Natural killer cell (primary cell): ENCODE data around the gene CLDN9. TPM values are rescaled to one million over a fixed set of nuclear protein-coding genes. Genes with fewer than 3 reads are reported as not detected.
A peak's percentile ranks its signal among the peaks of the same experiment; 100 is the strongest.

ENCODE experiments used
- ATAC-seq, 3 donors: fragments of 150-1000 bp in 2 of 3; fragments of 200-7000 bp in 1 of 3; cut with Tn5 transposase; 1 replicate in 1 of 3; 2 replicates in 2 of 3; pipeline ENCODE4 v1.10.0; 2021; ENCODE audit warnings: mild to moderate bottlenecking in 2 of 3, moderate library complexity in 2 of 3
- DNase-seq, 2 donors: peaks; one replicate each; pipeline versions ENCODE4 v3.0.0 to v3.0.0-alpha.2; 2013 to 2021; ENCODE audit warnings: mixed read lengths in 1 of 2
- H3K27ac ChIP-seq: one replicate; pipeline ENCODE4 v1.5.1; 2013; ENCODE audit warnings: mild to moderate bottlenecking, low read length
- H3K27me3 ChIP-seq: one replicate; pipeline ENCODE4 v1.6.1; 2013; ENCODE audit warnings: low read length; ENCODE audit not compliant: control insufficient read depth, insufficient read depth
- H3K36me3 ChIP-seq: one replicate; pipeline ENCODE4 v1.6.1; 2013; ENCODE audit warnings: low read length; ENCODE audit not compliant: control insufficient read depth, insufficient read depth
- H3K4me1 ChIP-seq: one replicate; pipeline ENCODE4 v1.6.1; 2013; ENCODE audit warnings: low read length; ENCODE audit not compliant: control insufficient read depth, insufficient read depth
- H3K4me3 ChIP-seq: one replicate; pipeline ENCODE4 v1.5.1; 2013; ENCODE audit warnings: low read length
- H3K9me3 ChIP-seq: one replicate; pipeline ENCODE4 v1.6.1; 2013; ENCODE audit warnings: low read length; ENCODE audit not compliant: control insufficient read depth, insufficient read depth
- H3K27ac Mint-ChIP-seq, 2 donors: one replicate each; pipeline ENCODE4 v1.8.0; 2022; ENCODE audit warnings: mild to moderate bottlenecking in 2 of 2, mixed read lengths in 2 of 2, moderate library complexity in 1 of 2
- H3K27me3 Mint-ChIP-seq, 2 donors: one replicate each; pipeline ENCODE4 v1.8.0; 2022; ENCODE audit warnings: low read depth in 2 of 2, mixed read lengths in 2 of 2
- H3K36me3 Mint-ChIP-seq: one replicate; pipeline ENCODE4 v1.8.0; 2022; ENCODE audit warnings: mixed read lengths
- H3K4me1 Mint-ChIP-seq, 2 donors: one replicate each; pipeline ENCODE4 v1.8.0; 2022; ENCODE audit warnings: mixed read lengths in 2 of 2
- H3K4me3 Mint-ChIP-seq: one replicate; pipeline ENCODE4 v1.8.0; 2022; ENCODE audit warnings: mild to moderate bottlenecking, moderate library complexity, mixed read lengths
- H3K9me3 Mint-ChIP-seq, 2 donors: one replicate each; pipeline ENCODE4 v1.8.0; 2022; ENCODE audit warnings: mixed read lengths in 2 of 2
- WGBS: methylation state at CpG from one replicate; pipeline ENCODE4 v1.1.7; 2013; ENCODE audit warnings: missing lambda C conversion rate; ENCODE audit not compliant: insufficient coverage; 5-methylcytosine and 5-hydroxymethylcytosine counted together
- intact Hi-C: fragments of 100-400 bp; cut with micrococcal nuclease; formaldehyde crosslinking; loops from one replicate; pipeline ENCODE4 v1.14.2; 2022
- total RNA-seq, 4 donors: library from RNA; stranded (reverse); fragments of 120-200 nt in 1 of 4; gene quantifications; one replicate each; pipeline versions ENCODE4 v1.2.3 to v1.2.4, GENCODE V29; 2013 to 2022
- TF ChIP-seq, protein P1 (sequence below): fragments of 200-600 bp; IDR thresholded peaks from one replicate; pipeline ENCODE4 v1.8.0; 2022; ENCODE audit warnings: antibody characterized with exemption

The CLDN9 gene
- total RNA-seq, 3 donors from 2014 or later (not counting 1 experiment from before 2014, with no cell fraction given): 0.34 to 0.35 TPM; not detected in 1

DNA sequence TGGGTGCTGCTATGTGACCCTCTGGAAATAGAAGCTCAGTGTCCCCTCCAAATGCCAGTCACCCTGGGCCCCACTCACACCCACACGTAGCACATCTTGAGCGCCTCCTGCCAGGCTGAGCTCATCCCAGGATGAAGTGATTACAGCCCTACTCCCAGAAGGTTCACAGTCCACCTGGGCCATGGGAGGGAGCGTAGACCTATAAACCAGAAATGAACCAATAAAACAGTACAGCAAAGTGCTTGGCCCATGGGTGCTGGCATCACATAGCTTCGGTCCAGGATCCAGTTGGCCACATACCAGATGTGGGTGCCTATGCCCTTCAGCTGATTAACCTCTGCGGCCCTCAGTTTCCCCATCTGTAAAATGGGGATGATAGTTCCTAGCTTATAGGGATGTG is 26.2 kb downstream of the CLDN9 start:
- DNase-seq (no peak), ATAC-seq (no peak)
- H3K4me3 ChIP-seq: no peak overlapping the region
- no peak overlapping the region for H3K4me3 Mint-ChIP-seq
- TF ChIP-seq, protein P1, sequence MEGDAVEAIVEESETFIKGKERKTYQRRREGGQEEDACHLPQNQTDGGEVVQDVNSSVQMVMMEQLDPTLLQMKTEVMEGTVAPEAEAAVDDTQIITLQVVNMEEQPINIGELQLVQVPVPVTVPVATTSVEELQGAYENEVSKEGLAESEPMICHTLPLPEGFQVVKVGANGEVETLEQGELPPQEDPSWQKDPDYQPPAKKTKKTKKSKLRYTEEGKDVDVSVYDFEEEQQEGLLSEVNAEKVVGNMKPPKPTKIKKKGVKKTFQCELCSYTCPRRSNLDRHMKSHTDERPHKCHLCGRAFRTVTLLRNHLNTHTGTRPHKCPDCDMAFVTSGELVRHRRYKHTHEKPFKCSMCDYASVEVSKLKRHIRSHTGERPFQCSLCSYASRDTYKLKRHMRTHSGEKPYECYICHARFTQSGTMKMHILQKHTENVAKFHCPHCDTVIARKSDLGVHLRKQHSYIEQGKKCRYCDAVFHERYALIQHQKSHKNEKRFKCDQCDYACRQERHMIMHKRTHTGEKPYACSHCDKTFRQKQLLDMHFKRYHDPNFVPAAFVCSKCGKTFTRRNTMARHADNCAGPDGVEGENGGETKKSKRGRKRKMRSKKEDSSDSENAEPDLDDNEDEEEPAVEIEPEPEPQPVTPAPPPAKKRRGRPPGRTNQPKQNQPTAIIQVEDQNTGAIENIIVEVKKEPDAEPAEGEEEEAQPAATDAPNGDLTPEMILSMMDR: no peak
- no peaks in the 10 kb centered on the region for H3K9me3 ChIP-seq
- 83% methylated on average over 5 of the region's 5 CpGs for WGBS
- peaks cover 13% of the 10 kb centered on the region for H3K4me1 ChIP-seq
- no peak overlapping the region for H3K27ac Mint-ChIP-seq
- peaks cover 0 to 5% of the 10 kb centered on the region in 2 donors for H3K4me1 Mint-ChIP-seq
- peaks cover 57% of the 10 kb centered on the region for H3K27me3 ChIP-seq
- H3K27me3 Mint-ChIP-seq: peaks cover 25 to 40% of the 10 kb centered on the region in 2 donors
- no peak overlapping the region for H3K27ac ChIP-seq
- H3K36me3 Mint-ChIP-seq: no peaks in the 10 kb centered on the region
- H3K9me3 Mint-ChIP-seq: no peaks in the 10 kb centered on the region
- no peaks in the 10 kb centered on the region for H3K36me3 ChIP-seq
- intact Hi-C loops: no loop called here

DNA sequence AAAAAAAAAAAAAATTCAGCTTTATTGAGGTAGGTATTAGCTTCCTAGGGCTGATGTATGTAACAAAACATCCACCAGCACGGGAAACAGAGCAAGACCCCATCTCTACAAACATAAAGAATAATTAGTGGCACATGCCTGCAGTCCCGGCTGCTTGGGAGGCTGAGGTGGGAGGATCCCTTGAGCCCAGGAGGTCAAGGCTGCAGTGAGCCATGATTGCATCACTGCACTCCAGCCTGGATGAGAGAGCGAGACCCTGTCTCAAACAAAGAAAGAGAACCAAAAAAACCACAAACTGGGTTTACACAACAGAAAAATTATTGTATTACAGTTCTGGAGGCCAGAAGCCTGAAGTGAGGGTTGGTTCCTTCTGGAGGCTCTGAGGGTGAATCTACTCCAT is 29.7 kb downstream of the CLDN9 start:
- no peak overlapping the region for H3K4me3 ChIP-seq
- H3K27ac ChIP-seq: no peak overlapping the region
- Mint-ChIP-seq H3K36me3 (no peaks in the 10 kb centered on the region), H3K27me3 (peaks cover 22 to 37% of the 10 kb centered on the region in 2 donors), H3K9me3 (no peaks in the 10 kb centered on the region), H3K4me1 (peaks cover 11 to 18% of the 10 kb centered on the region in 2 donors), H3K4me3 (no peak overlapping the region), H3K27ac (no peak overlapping the region)
- no peaks in the 10 kb centered on the region for H3K9me3 ChIP-seq
- H3K36me3 ChIP-seq: no peaks in the 10 kb centered on the region
- intact Hi-C loops: no loop called here
- WGBS: 86% methylated on average over 1 of the region's 3 CpGs
- ATAC-seq: no peak
- peaks cover 54% of the 10 kb centered on the region for H3K27me3 ChIP-seq
- TF ChIP-seq, protein P1: no peak
- H3K4me1 ChIP-seq: peaks cover 28% of the 10 kb centered on the region
- DNase-seq: no peak

DNA sequence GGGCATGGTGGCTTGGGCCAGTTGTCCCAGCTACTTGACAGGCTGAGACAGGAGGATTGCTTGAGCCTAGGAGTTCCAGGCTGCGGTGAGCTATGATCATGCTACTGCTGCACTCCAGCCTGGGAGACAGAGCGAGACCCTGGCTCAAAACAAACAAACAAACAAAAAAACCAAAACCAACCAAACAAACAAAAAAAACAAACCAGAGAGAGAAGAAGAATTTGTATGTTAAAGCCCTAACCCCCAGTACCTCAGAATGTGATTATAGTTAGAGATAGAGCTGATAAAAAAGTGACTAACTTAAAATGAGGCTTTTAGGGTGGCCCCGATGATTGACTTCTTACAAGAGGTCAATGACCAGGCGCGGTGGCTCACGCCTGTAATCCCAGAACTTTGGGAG is 32.0 kb downstream of the CLDN9 start:
- no peaks in the 10 kb centered on the region for H3K36me3 ChIP-seq
- Mint-ChIP-seq H3K9me3 (no peaks in the 10 kb centered on the region), H3K4me1 (peaks cover 17 to 30% of the 10 kb centered on the region in 2 donors), H3K36me3 (no peaks in the 10 kb centered on the region), H3K27ac (no peak overlapping the region), H3K27me3 (peaks cover 30% of the 10 kb centered on the region in 2 donors), H3K4me3 (peak overlapping the region; percentile 67)
- H3K9me3 ChIP-seq: no peaks in the 10 kb centered on the region
- no peak overlapping the region for H3K27ac ChIP-seq
- 92% methylated on average over 5 of the region's 6 CpGs for WGBS
- H3K4me1 ChIP-seq: peaks cover 44% of the 10 kb centered on the region
- ATAC-seq (no peak), DNase-seq (no peak)
- no peak overlapping the region for H3K4me3 ChIP-seq
- TF ChIP-seq, protein P1: no peak
- H3K27me3 ChIP-seq: peaks cover 38% of the 10 kb centered on the region
- intact Hi-C loops: no loop called here
